ENCODE data around the gene MACF1. TPM values are rescaled to one million over a fixed set of nuclear protein-coding genes. Genes with fewer than 3 reads are reported as not detected.
"Not testable (repeated sequence)": the region's sequence is repeated elsewhere in the genome, so short reads cannot be mapped to it uniquely, and the experiment has no call there.

MACF1 gene
- total and polyA plus RNA-seq, 2 donors from 2014 or later, result 65.7 to 387 TPM

DNA sequence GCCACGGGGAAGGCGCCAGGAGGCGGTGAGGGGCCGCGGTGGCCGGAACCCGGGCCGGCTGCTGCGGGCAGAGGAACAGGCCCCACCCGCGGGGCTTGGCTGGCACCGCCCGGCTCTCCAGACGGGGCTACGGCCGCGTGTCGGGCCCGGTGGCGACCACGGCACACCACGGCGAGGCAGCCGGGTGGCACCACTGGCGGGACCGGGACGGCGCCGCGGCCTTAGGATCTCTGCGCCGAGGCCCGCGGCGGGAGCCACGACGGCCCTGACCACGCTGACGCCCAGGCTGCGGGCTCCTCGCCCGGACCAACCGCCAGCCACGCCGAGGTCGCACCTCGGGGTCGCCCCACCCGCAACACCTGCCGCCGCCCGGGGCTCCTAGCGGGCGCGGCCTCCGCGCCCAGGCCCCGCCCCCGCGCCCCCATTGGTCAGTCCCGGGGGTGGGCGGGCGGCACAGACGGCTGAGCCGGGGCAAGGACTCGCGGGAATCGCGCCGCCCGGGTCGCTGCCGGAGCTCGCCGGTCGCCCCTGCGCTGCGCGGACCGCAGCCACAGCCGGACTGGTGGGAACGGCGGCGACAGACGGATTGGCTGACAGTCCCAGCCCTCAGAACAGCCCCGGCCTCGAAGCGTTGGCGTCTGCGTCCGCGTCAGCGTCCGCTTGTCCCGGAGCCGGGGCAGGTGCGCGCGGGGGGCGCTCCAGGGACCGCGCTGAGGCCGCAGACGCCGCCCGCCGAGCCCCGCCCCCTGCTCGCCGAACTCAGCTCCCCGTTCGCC lies 286.8 kb downstream of the MACF1 start, which contains the start of gene BMP8A:
BMP8A (plus strand) TSS at position 491 of the 776 bp plus-strand sequence. CDS start 356 bp downstream, outside the sequence.
- no peak for TF ChIP-seq CTCF (IDR thresholded peaks at IDR 0.05; ENCODE audit: borderline replicate concordance, extremely low read depth, insufficient read depth)
- intact Hi-C loops (cut with DNase I), result no loop called here
- Histone ChIP-seq H3K9me3 (ENCODE audit: control insufficient read depth in 2 of 3, insufficient read depth in 1 of 3, low read length in 3 of 3) (no peaks in the 10 kb centered on the region), H3K9ac (ENCODE audit: low read length in 3 of 3) (no peak within 1 kb of the TSS), H3K36me3 (ENCODE audit: control insufficient read depth in 2 of 3, insufficient read depth in 3 of 3, low read length in 3 of 3) (peaks cover 2 to 7% (median 4%) of the 10 kb centered on the region in 3 donors), H3K27me3 (ENCODE audit: control insufficient read depth, insufficient read depth, low read length) (peaks cover 5% of the 10 kb centered on the region), H3K27ac (ENCODE audit: low read depth in 2 of 2, low read length in 2 of 2) (no peak within 1 kb of the TSS), H3K4me3 (ENCODE audit: low read length in 3 of 3) (no peak within 1 kb of the TSS), H3K4me1 (ENCODE audit: control insufficient read depth in 2 of 3, insufficient read depth in 2 of 3, low read depth in 1 of 3, low read length in 3 of 3) (peaks cover 0 to 4% (median 0%) of the 10 kb centered on the region in 3 donors)
- peak; percentile 69 to 85 (median 75) for DNase-seq
- no peak for FAIRE-seq

DNA sequence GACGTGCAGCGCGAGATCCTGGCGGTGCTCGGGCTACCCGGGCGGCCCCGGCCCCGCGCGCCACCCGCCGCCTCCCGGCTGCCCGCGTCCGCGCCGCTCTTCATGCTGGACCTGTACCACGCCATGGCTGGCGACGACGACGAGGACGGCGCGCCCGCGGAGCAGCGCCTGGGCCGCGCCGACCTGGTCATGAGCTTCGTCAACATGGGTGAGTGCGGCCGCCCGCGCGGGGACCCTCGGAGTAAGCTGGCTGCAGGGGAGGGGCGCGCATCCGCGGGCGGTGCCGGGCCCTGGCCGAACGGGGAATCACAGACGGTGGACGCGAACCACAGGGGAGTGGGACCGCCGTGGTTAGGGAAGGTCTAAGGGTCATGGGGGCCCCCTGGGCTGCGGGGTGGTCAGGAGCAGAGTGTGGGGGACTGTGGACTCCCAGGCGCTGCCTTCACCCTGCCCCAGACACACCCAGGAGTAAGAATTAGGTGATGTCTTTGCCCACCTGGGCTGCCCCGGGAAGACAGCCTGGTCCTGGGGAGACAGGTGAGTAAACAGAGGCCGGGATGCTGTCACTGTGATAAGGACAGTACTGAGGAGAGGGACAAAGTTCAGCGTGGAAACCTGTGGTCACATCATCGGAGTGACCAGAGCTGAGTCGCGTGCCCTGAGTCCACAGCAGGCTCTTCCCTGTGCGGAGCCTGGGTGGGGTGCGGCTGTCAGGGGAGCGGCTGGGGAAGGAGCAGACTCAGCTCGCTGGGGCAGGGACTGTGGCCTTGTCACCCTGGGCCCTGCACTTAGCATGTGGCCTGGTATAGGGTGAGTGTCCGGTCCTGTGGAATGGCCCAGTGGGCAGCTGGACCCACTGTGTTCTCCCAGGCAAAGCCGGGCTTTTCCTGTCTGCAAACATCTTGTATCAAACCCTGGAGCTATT lies 287.9 kb downstream of the MACF1 start:
- peak in 1 of 5 donors; percentile 72 for DNase-seq
- H3K4me3 ChIP-seq (ENCODE audit: low read length in 3 of 3); H3K27me3 ChIP-seq (ENCODE audit: control insufficient read depth, insufficient read depth, low read length); H3K4me1 ChIP-seq (ENCODE audit: control insufficient read depth in 2 of 3, insufficient read depth in 2 of 3, low read depth in 1 of 3, low read length in 3 of 3); intact Hi-C loops (cut with DNase I); H3K9me3 ChIP-seq (ENCODE audit: control insufficient read depth in 2 of 3, insufficient read depth in 1 of 3, low read length in 3 of 3); H3K27ac ChIP-seq (ENCODE audit: low read depth in 2 of 2, low read length in 2 of 2); H3K9ac ChIP-seq (ENCODE audit: low read length in 3 of 3); H3K36me3 ChIP-seq (ENCODE audit: control insufficient read depth in 2 of 3, insufficient read depth in 3 of 3, low read length in 3 of 3); FAIRE-seq: not testable (repeated sequence)

DNA sequence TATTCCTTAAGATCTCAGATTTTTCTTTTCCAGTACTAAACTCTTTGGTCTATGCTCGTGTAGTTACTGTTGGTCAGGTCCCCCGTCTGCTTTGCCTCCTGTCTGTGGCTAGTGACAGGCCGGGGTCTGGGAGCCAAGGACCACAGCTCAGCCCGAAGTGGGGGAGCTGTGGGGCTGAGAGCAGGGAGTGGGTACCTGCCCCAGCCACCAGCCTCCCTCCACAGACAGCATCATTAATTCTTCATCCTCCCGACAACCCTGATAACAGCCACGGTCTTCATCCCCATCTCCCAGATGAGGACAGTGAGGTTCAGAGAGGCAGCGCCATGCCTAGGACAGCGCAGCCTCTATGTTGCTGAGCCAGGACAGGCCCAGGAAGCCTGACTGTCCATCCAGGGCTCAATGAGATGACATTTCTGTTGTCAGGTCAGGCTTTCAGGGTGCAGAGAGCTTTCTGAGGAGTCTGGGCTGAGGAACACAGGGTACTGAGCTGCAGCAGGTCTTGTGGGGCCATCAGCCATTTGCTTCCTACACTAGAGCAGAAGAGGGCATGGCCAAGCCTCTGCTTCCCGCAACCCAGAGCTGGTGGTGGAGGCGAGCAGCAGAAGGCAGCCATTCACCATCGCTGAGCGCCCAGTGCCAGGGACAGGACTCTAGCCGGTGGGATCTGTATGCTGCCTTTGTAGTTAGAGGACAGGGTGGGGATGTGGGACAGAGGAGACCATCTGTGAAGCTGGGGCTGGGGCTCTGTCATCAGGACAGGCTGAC lies 288.7 kb downstream of the MACF1 start:
- H3K9ac ChIP-seq (ENCODE audit: low read length in 3 of 3); H3K4me3 ChIP-seq (ENCODE audit: low read length in 3 of 3); H3K4me1 ChIP-seq (ENCODE audit: control insufficient read depth in 2 of 3, insufficient read depth in 2 of 3, low read depth in 1 of 3, low read length in 3 of 3); H3K36me3 ChIP-seq (ENCODE audit: control insufficient read depth in 2 of 3, insufficient read depth in 3 of 3, low read length in 3 of 3); H3K27ac ChIP-seq (ENCODE audit: low read depth in 2 of 2, low read length in 2 of 2); FAIRE-seq; DNase-seq; H3K27me3 ChIP-seq (ENCODE audit: control insufficient read depth, insufficient read depth, low read length); H3K9me3 ChIP-seq (ENCODE audit: control insufficient read depth in 2 of 3, insufficient read depth in 1 of 3, low read length in 3 of 3); intact Hi-C loops (cut with DNase I): not testable (repeated sequence)

DNA sequence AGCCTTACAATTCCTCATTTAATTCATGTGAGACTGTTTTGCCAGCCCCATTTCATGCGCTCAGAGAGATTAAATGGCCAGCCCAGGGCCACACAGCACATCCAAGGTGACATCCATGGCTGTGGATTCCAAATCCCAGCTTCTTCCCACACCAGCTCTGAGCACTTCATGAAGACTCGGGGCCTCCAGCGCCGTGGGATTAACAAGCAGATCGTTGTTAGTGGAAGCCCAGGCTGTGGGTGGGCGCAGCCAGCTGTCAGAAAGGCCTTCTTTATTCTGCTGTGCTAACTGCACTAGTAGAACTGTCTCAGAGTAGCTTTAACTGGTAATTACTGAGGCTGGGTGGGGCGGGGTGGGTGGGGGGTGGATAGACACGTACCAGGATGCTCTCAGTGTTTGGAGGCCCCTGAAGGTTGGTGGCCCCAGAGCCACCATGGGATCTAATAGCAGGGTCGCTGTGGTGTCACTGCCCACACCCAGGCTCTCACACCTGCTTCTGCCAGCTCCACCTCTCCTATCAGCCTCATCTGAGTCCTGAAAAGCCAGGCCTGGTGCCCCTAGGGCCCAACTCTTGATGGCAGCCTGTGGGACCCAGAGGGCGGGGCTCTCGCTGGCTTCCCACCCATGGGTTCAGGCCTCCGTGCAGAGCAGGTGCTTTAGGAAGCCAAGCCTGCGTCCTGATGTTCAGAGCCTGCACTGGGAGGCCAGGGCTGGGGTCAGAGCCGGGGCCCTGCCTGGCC lies 290.3 kb downstream of the MACF1 start:
- DNase-seq, result no peak
- intact Hi-C loops (cut with DNase I), result no loop called here
- no peak overlapping the region for H3K4me3 ChIP-seq (ENCODE audit: low read length in 3 of 3)
- no peak overlapping the region for H3K9ac ChIP-seq (ENCODE audit: low read length in 3 of 3)
- peaks cover 0 to 2% (median 0%) of the 10 kb centered on the region in 3 donors for H3K4me1 ChIP-seq (ENCODE audit: control insufficient read depth in 2 of 3, insufficient read depth in 2 of 3, low read depth in 1 of 3, low read length in 3 of 3)
- peaks cover 5% of the 10 kb centered on the region for H3K27me3 ChIP-seq (ENCODE audit: control insufficient read depth, insufficient read depth, low read length)
- no peak overlapping the region for H3K27ac ChIP-seq (ENCODE audit: low read depth in 2 of 2, low read length in 2 of 2)
- no peak for TF ChIP-seq CTCF (IDR thresholded peaks at IDR 0.05; ENCODE audit: borderline replicate concordance, extremely low read depth, insufficient read depth)
- no peaks in the 10 kb centered on the region for H3K9me3 ChIP-seq (ENCODE audit: control insufficient read depth in 2 of 3, insufficient read depth in 1 of 3, low read length in 3 of 3)
- no peaks in the 10 kb centered on the region for H3K36me3 ChIP-seq (ENCODE audit: control insufficient read depth in 2 of 3, insufficient read depth in 3 of 3, low read length in 3 of 3)
- no peak for FAIRE-seq

DNA sequence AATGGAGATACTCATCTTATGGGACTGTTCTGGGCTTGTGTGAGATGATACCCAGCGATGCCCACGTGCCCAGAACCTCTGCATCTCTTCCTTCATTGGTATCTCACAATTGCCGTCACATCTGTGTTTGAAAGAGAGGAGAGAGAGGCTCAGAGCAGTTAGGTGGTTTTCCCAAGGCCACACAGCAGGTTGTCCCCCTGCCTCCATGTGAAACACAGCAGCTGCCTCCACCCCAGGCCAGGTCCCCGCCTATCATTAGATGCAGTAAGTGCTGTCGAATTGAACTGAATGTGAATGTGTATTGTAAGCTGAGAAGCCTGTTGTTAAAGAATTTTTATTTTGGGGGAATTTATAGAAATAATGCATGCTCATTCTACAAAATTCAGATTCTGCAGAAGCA lies 292.0 kb downstream of the MACF1 start:
- FAIRE-seq; H3K36me3 ChIP-seq (ENCODE audit: control insufficient read depth in 2 of 3, insufficient read depth in 3 of 3, low read length in 3 of 3); DNase-seq; H3K9ac ChIP-seq (ENCODE audit: low read length in 3 of 3); H3K9me3 ChIP-seq (ENCODE audit: control insufficient read depth in 2 of 3, insufficient read depth in 1 of 3, low read length in 3 of 3); H3K27me3 ChIP-seq (ENCODE audit: control insufficient read depth, insufficient read depth, low read length); H3K4me3 ChIP-seq (ENCODE audit: low read length in 3 of 3); H3K4me1 ChIP-seq (ENCODE audit: control insufficient read depth in 2 of 3, insufficient read depth in 2 of 3, low read depth in 1 of 3, low read length in 3 of 3); intact Hi-C loops (cut with DNase I); H3K27ac ChIP-seq (ENCODE audit: low read depth in 2 of 2, low read length in 2 of 2): not testable (repeated sequence)

All from kidney (tissue), 14 donors.